ENCODE data around the gene IQSEC1. TPM values are rescaled to one million over a fixed set of nuclear protein-coding genes. Genes with fewer than 3 reads are reported as not detected.

The IQSEC1 gene
- total and polyA plus RNA-seq, 2 experiments from 2014 or later: 8.0 to 51.9 TPM

GRCh38 chr3:13115576-13115910, 42.3 kb upstream of the IQSEC1 start:
- H3K27me3 Mint-ChIP-seq (ENCODE audit: insufficient read depth, low read depth, poor library complexity): peaks cover 12% of the 10 kb centered on the region
- H3K4me3 Mint-ChIP-seq: no peak overlapping the region
- H3K27ac ChIP-seq (ENCODE audit: low read depth): no peak overlapping the region
- H3K4me1 Mint-ChIP-seq: peaks cover 17% of the 10 kb centered on the region
- DNase-seq (ENCODE audit: low spot score) (no peak), ATAC-seq (no peak)
- H4K20me1 ChIP-seq (replicated peaks; ENCODE audit: insufficient read depth): no peaks in the 10 kb centered on the region
- H3K9me2 ChIP-seq (ENCODE audit: insufficient read depth): no peaks in the 10 kb centered on the region
- no peak overlapping the region for H3K27ac Mint-ChIP-seq
- no peaks in the 10 kb centered on the region for H3F3A ChIP-seq (replicated peaks; ENCODE audit: low read depth)
- H3K79me2 ChIP-seq (replicated peaks; ENCODE audit: insufficient read depth): no peaks in the 10 kb centered on the region
- H3K36me3 ChIP-seq (ENCODE audit: insufficient read depth): no peaks in the 10 kb centered on the region
- no peaks in the 10 kb centered on the region for H3K27me3 ChIP-seq (ENCODE audit: insufficient read depth)
- H3K36me3 Mint-ChIP-seq (ENCODE audit: low read depth): no peaks in the 10 kb centered on the region
- no peak overlapping the region for H2AFZ ChIP-seq
- no peak for TF ChIP-seq POLR2AphosphoS5 (IDR thresholded peaks at IDR 0.05; ENCODE audit: low read depth)
- no peak for TF ChIP-seq CREB1 (CRISPR knock-in tag; IDR thresholded peaks at IDR 0.05; ENCODE audit: low read depth)
- no peak for TF ChIP-seq ZNF331 (CRISPR knock-in tag; IDR thresholded peaks at IDR 0.05; ENCODE audit: low read depth)
- TF ChIP-seq ZNF114 (CRISPR knock-in tag; IDR thresholded peaks at IDR 0.05): no peak
- TF ChIP-seq, protein P1, sequence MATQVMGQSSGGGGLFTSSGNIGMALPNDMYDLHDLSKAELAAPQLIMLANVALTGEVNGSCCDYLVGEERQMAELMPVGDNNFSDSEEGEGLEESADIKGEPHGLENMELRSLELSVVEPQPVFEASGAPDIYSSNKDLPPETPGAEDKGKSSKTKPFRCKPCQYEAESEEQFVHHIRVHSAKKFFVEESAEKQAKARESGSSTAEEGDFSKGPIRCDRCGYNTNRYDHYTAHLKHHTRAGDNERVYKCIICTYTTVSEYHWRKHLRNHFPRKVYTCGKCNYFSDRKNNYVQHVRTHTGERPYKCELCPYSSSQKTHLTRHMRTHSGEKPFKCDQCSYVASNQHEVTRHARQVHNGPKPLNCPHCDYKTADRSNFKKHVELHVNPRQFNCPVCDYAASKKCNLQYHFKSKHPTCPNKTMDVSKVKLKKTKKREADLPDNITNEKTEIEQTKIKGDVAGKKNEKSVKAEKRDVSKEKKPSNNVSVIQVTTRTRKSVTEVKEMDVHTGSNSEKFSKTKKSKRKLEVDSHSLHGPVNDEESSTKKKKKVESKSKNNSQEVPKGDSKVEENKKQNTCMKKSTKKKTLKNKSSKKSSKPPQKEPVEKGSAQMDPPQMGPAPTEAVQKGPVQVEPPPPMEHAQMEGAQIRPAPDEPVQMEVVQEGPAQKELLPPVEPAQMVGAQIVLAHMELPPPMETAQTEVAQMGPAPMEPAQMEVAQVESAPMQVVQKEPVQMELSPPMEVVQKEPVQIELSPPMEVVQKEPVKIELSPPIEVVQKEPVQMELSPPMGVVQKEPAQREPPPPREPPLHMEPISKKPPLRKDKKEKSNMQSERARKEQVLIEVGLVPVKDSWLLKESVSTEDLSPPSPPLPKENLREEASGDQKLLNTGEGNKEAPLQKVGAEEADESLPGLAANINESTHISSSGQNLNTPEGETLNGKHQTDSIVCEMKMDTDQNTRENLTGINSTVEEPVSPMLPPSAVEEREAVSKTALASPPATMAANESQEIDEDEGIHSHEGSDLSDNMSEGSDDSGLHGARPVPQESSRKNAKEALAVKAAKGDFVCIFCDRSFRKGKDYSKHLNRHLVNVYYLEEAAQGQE (IDR thresholded peaks at IDR 0.05; ENCODE audit: unreplicated experiment): no peak
- TF ChIP-seq EZH2phosphoT487 (IDR thresholded peaks at IDR 0.05; ENCODE audit: unreplicated experiment): no peak
- TF ChIP-seq NANOG (IDR thresholded peaks at IDR 0.05; ENCODE audit: borderline replicate concordance): no peak
- no peak for TF ChIP-seq ZNF462 (CRISPR knock-in tag; IDR thresholded peaks at IDR 0.05)
- H3K4me1 ChIP-seq (ENCODE audit: insufficient read depth): no peaks in the 10 kb centered on the region
- H3K9me3 Mint-ChIP-seq: no peaks in the 10 kb centered on the region
- H3K4me3 ChIP-seq: no peak overlapping the region
- no peak overlapping the region for H3K4me2 ChIP-seq
